Activated CD4-positive, alpha-beta T cell treated with anti-CD3 and anti-CD28 coated beads, Interleukin-2, amount 50 U/mL, for 4 hours (primary cell): Measurements from ENCODE around the gene OR11L1.

Source experiments
- DNase-seq, 2 experiments: peaks; one replicate each; pipeline ENCODE4 v3.0.0-alpha.2; 2020

OR11L1 gene

GRCh38 chr1:247797518-247797917, 44.2 kb downstream of the OR11L1 start:
- no peak for DNase-seq
